HCT116 (cell line): ENCODE results near the gene CLCN1. TPM values are rescaled to one million over a fixed set of nuclear protein-coding genes. Genes with fewer than 3 reads are reported as not detected.

Source experiments
- ATAC-seq: fragments of 200-7000 bp; cut with Tn5 transposase; 2 replicates; pipeline ENCODE4 v1.9.1; 2020; ENCODE audit warnings: mild to moderate bottlenecking, moderate library complexity
- BruUV-seq: library from RNA; stranded (reverse); fragments of 400-500 nt; replicated peaks from 2 replicates; lab custom pipeline; 2021; lab: Mats Ljungman, UMichigan
- CTCF ChIA-PET: fragments of 300-600 bp; sonication (Branson Sonifier 250); formaldehyde crosslinking; loops from one replicate; lab custom pipeline; 2021; ENCODE audit warnings: antibody characterized with exemption; lab: Charles Lee
- POLR2A ChIA-PET: fragments of 300-600, 350-600 bp; sonication (Branson Sonifier 250); formaldehyde crosslinking; loops from one replicate; lab custom pipeline; 2021; ENCODE audit warnings: antibody characterized with exemption; lab: Charles Lee
- RAD21 ChIA-PET, 2 experiments: fragments of 300-600 bp; sonication (Branson Sonifier 250); formaldehyde crosslinking; loops; one replicate each; lab custom pipeline; 2023; ENCODE audit warnings: low total read pairs in 2 of 2; ENCODE audit not compliant: uncharacterized antibody in 2 of 2, unreplicated experiment in 2 of 2, low non-redundant PET in 1 of 2; lab: Charles Lee
- DNase-seq: peaks from one replicate; pipeline ENCODE4 v3.0.0-alpha.2; 2010; ENCODE audit warnings: low read depth, low spot score
- H2AFZ ChIP-seq: fragments of 200-600 bp; shearing (Covaris generic), sonication (generic); 2 replicates; pipeline ENCODE4 v1.6.1; 2017; ENCODE audit warnings: low read depth, mixed run types, mixed read lengths, antibody characterized with exemption, low read length; ENCODE audit not compliant: poor library complexity, severe bottlenecking
- H3K27ac ChIP-seq: 2 replicates; pipeline ENCODE4 v1.5.1; 2012; ENCODE audit warnings: low read depth, low read length
- H3K27me3 ChIP-seq: fragments of 200-600 bp; sonication (generic); 2 replicates; pipeline ENCODE4 v1.6.1; 2016; ENCODE audit warnings: mixed run types, low read length, mixed read lengths; ENCODE audit not compliant: insufficient read depth
- H3K36me3 ChIP-seq, 2 experiments: fragments of 200-500 bp in 1 of 2; fragments of 200-600 bp in 1 of 2; sonication (Bioruptor generic) in 1 of 2; sonication (generic) in 1 of 2; 2 replicates each; pipeline versions ENCODE4 v1.5.1 to v1.6.1; 2014 to 2016; ENCODE audit warnings: low read length in 2 of 2, inconsistent platforms in 1 of 2, mixed read lengths in 1 of 2, mixed run types in 1 of 2; ENCODE audit not compliant: insufficient read depth in 2 of 2, control insufficient read depth in 1 of 2
- H3K4me1 ChIP-seq, 2 experiments: fragments of 200-600 bp in 1 of 2; sonication (generic) in 1 of 2; 2 replicates each; pipeline versions ENCODE4 v1.5.1 to v1.6.1; 2012 to 2017; ENCODE audit warnings: low read length in 2 of 2, inconsistent platforms in 1 of 2, mild to moderate bottlenecking in 1 of 2, mixed read lengths in 1 of 2, mixed run types in 1 of 2, moderate library complexity in 1 of 2; ENCODE audit not compliant: insufficient read depth in 2 of 2, control insufficient read depth in 1 of 2
- H3K4me2 ChIP-seq: fragments of 200-600 bp; sonication (generic); 2 replicates; pipeline ENCODE4 v1.6.1; 2017; ENCODE audit warnings: mixed run types, low read length, mixed read lengths
- H3K4me3 ChIP-seq, 2 experiments: fragments of 200-600 bp in 1 of 2; sonication (generic) in 1 of 2; replicated peaks in 1 of 2; 2 replicates each; pipeline ENCODE4 v1.5.1; 2011 to 2016; ENCODE audit warnings: low read length in 2 of 2, control low read depth in 1 of 2, low read depth in 1 of 2, mild to moderate bottlenecking in 1 of 2, mixed read lengths in 1 of 2, mixed run types in 1 of 2
- H3K79me2 ChIP-seq: fragments of 200-600 bp; sonication (generic); 2 replicates; pipeline ENCODE4 v1.6.1; 2017; ENCODE audit warnings: mild to moderate bottlenecking, mixed run types, low read length, moderate library complexity, mixed read lengths; ENCODE audit not compliant: insufficient read depth
- H3K9ac ChIP-seq: fragments of 200-600 bp; sonication (generic); 2 replicates; pipeline ENCODE4 v1.6.1; 2016; ENCODE audit warnings: low read length, mixed read lengths
- H3K9me2 ChIP-seq: fragments of 200-600 bp; sonication (generic), shearing (Covaris generic); 2 replicates; pipeline ENCODE4 v1.6.1; 2017; ENCODE audit warnings: mixed run types, mild to moderate bottlenecking, moderate library complexity; ENCODE audit not compliant: insufficient read depth
- H3K9me3 ChIP-seq, 2 experiments: fragments of 200-500 bp in 1 of 2; fragments of 200-600 bp in 1 of 2; sonication (Bioruptor generic) in 1 of 2; sonication (generic) in 1 of 2; 2 replicates each; pipeline ENCODE4 v1.6.1; 2014 to 2017; ENCODE audit warnings: low read length in 2 of 2, mixed read lengths in 2 of 2, inconsistent platforms in 1 of 2, low read depth in 1 of 2, mild to moderate bottlenecking in 1 of 2, mixed run types in 1 of 2, moderate library complexity in 1 of 2; ENCODE audit not compliant: control insufficient read depth in 1 of 2, insufficient read depth in 1 of 2
- H4K20me1 ChIP-seq: fragments of 200-600 bp; sonication (generic), shearing (Covaris generic); 2 replicates; pipeline ENCODE4 v1.6.1; 2017; ENCODE audit warnings: mixed run types, mild to moderate bottlenecking, moderate library complexity; ENCODE audit not compliant: insufficient read depth
- ATF3 ChIP-seq: IDR thresholded peaks from 2 replicates; pipeline ENCODE4 v1.6.1; 2012
- CBX3 ChIP-seq: IDR thresholded peaks from 2 replicates; pipeline ENCODE4 v1.6.1; 2012; ENCODE audit warnings: low read depth
- EGR1 ChIP-seq: IDR thresholded peaks from 2 replicates; pipeline ENCODE4 v1.6.1; 2012; ENCODE audit warnings: low read depth
- ELF1 ChIP-seq: IDR thresholded peaks from 2 replicates; pipeline ENCODE4 v1.6.1; 2012; ENCODE audit warnings: low read depth, borderline replicate concordance
- EZH2phosphoT487 ChIP-seq: fragments of 200-600 bp; IDR thresholded peaks from 2 replicates; pipeline ENCODE4 v1.6.1; 2018; ENCODE audit warnings: antibody characterized with exemption, borderline replicate concordance
- FOSL1 ChIP-seq: IDR thresholded peaks from 2 replicates; pipeline ENCODE4 v1.6.1; 2012; ENCODE audit warnings: low read depth
- JUND ChIP-seq: IDR thresholded peaks from 2 replicates; pipeline ENCODE4 v1.6.1; 2012
- MAX ChIP-seq: IDR thresholded peaks from 2 replicates; pipeline ENCODE4 v1.6.1; 2012
- POLR2A ChIP-seq: IDR thresholded peaks from 2 replicates; pipeline ENCODE4 v1.7.0; 2011; ENCODE audit warnings: borderline replicate concordance; ENCODE audit not compliant: insufficient read depth, insufficient read length; ENCODE audit errors: extremely low read depth
- POLR2AphosphoS5 ChIP-seq: IDR thresholded peaks from 2 replicates; pipeline ENCODE4 v1.6.1; 2011; ENCODE audit warnings: mild to moderate bottlenecking, low read depth, low read length, moderate library complexity
- RAD21 ChIP-seq: IDR thresholded peaks from 2 replicates; pipeline ENCODE4 v1.6.1; 2012; ENCODE audit warnings: low read depth, mild to moderate bottlenecking
- REST ChIP-seq: IDR thresholded peaks from 2 replicates; pipeline ENCODE4 v1.6.1; 2012; ENCODE audit warnings: low read depth
- SIN3A ChIP-seq: IDR thresholded peaks from 2 replicates; pipeline ENCODE4 v1.6.1; 2012; ENCODE audit warnings: low read depth
- SRF ChIP-seq: IDR thresholded peaks from 2 replicates; pipeline ENCODE4 v1.6.1; 2012; ENCODE audit warnings: low read depth
- TCF7L2 ChIP-seq: IDR thresholded peaks from 2 replicates; pipeline ENCODE4 v1.7.0; 2011; ENCODE audit warnings: borderline replicate concordance, inconsistent platforms; ENCODE audit not compliant: insufficient read depth, insufficient read length; ENCODE audit errors: extremely low read depth
- ZBTB33 ChIP-seq: IDR thresholded peaks from 2 replicates; pipeline ENCODE4 v1.6.1; 2011; ENCODE audit warnings: mild to moderate bottlenecking, low read length, moderate library complexity; ENCODE audit not compliant: insufficient replicate concordance; ENCODE audit errors: extremely low read depth
- intact Hi-C: fragments of 100-400 bp; cut with micrococcal nuclease; formaldehyde crosslinking; loops from 2 replicates; pipeline ENCODE4 v1.10.0; 2022
- total RNA-seq: library from RNA; stranded (reverse); gene quantifications from one replicate; pipeline ENCODE4 v1.2.1, GENCODE V29; 2021; ENCODE audit not compliant: unreplicated experiment

CLCN1 gene
- total RNA-seq, 1 experiment from 2014 or later, result 0.47 TPM

DNA sequence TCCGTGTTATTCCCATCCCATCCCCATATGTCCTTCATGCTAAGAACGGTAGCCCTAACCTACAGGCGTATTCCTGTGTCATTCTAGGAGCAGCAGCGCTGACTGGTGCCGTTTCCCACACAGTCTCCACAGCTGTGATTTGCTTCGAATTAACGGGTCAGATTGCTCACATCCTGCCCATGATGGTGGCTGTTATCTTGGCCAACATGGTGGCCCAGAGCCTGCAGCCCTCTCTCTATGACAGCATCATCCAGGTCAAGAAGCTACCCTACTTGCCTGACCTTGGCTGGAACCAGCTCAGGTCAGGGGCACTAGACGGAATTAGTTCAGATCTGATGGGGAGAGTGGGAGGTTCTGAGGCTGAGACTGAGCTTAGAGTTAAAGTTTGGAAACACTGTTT lies 25.9 kb downstream of the CLCN1 start (continued):
- TF ChIP-seq TCF7L2 (no peak), CBX3 (no peak), POLR2AphosphoS5 (no peak)

DNA sequence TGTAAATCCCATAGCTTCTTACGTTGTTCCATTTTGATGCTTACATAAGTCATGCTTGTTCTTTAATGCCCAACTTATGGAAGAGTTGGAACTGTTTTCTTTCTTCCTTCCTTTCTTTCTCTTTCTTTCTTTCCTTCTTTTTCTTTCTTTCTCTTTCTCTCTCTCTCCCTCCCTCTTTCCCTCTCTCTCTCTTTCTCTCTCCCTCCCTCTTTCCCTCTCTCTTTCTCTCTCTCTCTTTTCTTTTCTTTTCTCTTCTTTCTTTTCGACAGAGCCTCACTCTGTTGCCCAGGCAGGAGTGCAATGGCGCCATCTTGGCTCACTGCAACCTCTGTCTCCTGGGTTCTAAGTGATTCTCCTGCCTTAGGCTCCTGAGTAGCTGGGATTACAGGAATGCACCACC lies 27.7 kb downstream of the CLCN1 start:
- intact Hi-C loops, result no loop called here
- no peaks in the 10 kb centered on the region for H3K9me3 ChIP-seq
- H3K79me2 ChIP-seq, result no peaks in the 10 kb centered on the region
- no peak overlapping the region for H3K27ac ChIP-seq
- TF ChIP-seq POLR2A (no peak), ZBTB33 (no peak), EZH2phosphoT487 (no peak), SRF (no peak), SIN3A (no peak), MAX (no peak), TCF7L2 (no peak), ELF1 (no peak), JUND (no peak), FOSL1 (no peak), ATF3 (no peak), POLR2AphosphoS5 (no peak), EGR1 (no peak), RAD21 (no peak), REST (no peak)
- ATAC-seq (no peak), DNase-seq (no peak)
- no peak overlapping the region for H2AFZ ChIP-seq
- peaks cover 4 to 14% of the 10 kb centered on the region in 2 experiments; a peak in 3 of 4 replicates for H3K4me1 ChIP-seq
- CTCF ChIA-PET, result no interaction called here
- H3K27me3 ChIP-seq, result no peaks in the 10 kb centered on the region
- no peak overlapping the region for H3K4me3 ChIP-seq
- RAD21 ChIA-PET, result no interaction called here
- H3K9me2 ChIP-seq, result no peaks in the 10 kb centered on the region
- H3K9ac ChIP-seq, result no peak overlapping the region
- BruUV-seq, result no TSS peak
- H4K20me1 ChIP-seq, result no peaks in the 10 kb centered on the region
- H3K4me2 ChIP-seq, result no peak overlapping the region
- POLR2A ChIA-PET, result no interaction called here
- H3K36me3 ChIP-seq, result no peaks in the 10 kb centered on the region
